Measurements from ENCODE around the gene STOML2. TPM values are rescaled to one million over a fixed set of nuclear protein-coding genes. Genes with fewer than 3 reads are reported as not detected.
"Not testable (repeated sequence)": the region's sequence is repeated elsewhere in the genome, so short reads cannot be mapped to it uniquely, and the experiment has no call there.

STOML2 gene
- 142 TPM for polyA plus RNA-seq (2012; ENCODE audit: insufficient read depth, insufficient read length, low read depth)

GRCh38 chr9:35102769-35103659 is at the start of gene STOML2:
TSS of gene STOML2 (minus strand) at chr9:35103131. CDS start at chr9:35103094, 37 bp downstream.
- TF ChIP-seq CTCF (IDR thresholded peaks at IDR 0.05; ENCODE audit: low read depth, low read length): no peak

GRCh38 chr9:35147941-35148563 is 45.1 kb upstream of the STOML2 start:
- H3K36me3 ChIP-seq; H3K27me3 ChIP-seq; DNase-seq; H3K4me3 ChIP-seq (ENCODE audit: low read depth, low read length); H3K9me3 ChIP-seq; H3K4me1 ChIP-seq: not testable (repeated sequence)

More at GRCh38 chr9:35102769-35103659, at the start of gene STOML2:
- H3K36me3 ChIP-seq: peaks cover 10% of the 10 kb centered on the region
- no peaks in the 10 kb centered on the region for H3K27me3 ChIP-seq
- peak; percentile 95 for DNase-seq
- peak within 1 kb of the TSS; percentile 99 for H3K4me3 ChIP-seq (ENCODE audit: low read depth, low read length)
- H3K9me3 ChIP-seq: no peaks in the 10 kb centered on the region
- H3K4me1 ChIP-seq: peaks cover 7% of the 10 kb centered on the region

GRCh38 chr9:35142037-35142436 is 39.1 kb upstream of the STOML2 start:
- no peak for TF ChIP-seq CTCF (IDR thresholded peaks at IDR 0.05; ENCODE audit: low read depth, low read length)
- Histone ChIP-seq H3K27me3 (no peaks in the 10 kb centered on the region), H3K36me3 (no peaks in the 10 kb centered on the region), H3K4me3 (ENCODE audit: low read depth, low read length) (no peak overlapping the region), H3K4me1 (no peaks in the 10 kb centered on the region), H3K9me3 (no peaks in the 10 kb centered on the region; the same call in 1 of the 2 replicates)
- no peak for DNase-seq

- no peaks in the 10 kb centered on the region for H3K27me3 ChIP-seq
- TF ChIP-seq CTCF (IDR thresholded peaks at IDR 0.05; ENCODE audit: low read depth, low read length): no peak
- H3K4me1 ChIP-seq: no peaks in the 10 kb centered on the region
- no peaks in the 10 kb centered on the region for H3K36me3 ChIP-seq
- no peak overlapping the region for H3K4me3 ChIP-seq (ENCODE audit: low read depth, low read length)
- H3K9me3 ChIP-seq: no peaks in the 10 kb centered on the region; the same call in 1 of the 2 replicates
- no peak for DNase-seq
Observed at GRCh38 chr9:35140093-35140492, 37.2 kb upstream of the STOML2 start.

- Histone ChIP-seq H3K4me1 (no peaks in the 10 kb centered on the region), H3K4me3 (ENCODE audit: low read depth, low read length) (no peak overlapping the region), H3K9me3 (no peaks in the 10 kb centered on the region), H3K27me3 (no peaks in the 10 kb centered on the region), H3K36me3 (no peaks in the 10 kb centered on the region)
- no peak for DNase-seq
- no peak for TF ChIP-seq CTCF (IDR thresholded peaks at IDR 0.05; ENCODE audit: low read depth, low read length)
Observed at GRCh38 chr9:35136866-35137265, 33.9 kb upstream of the STOML2 start.

- no peaks in the 10 kb centered on the region for H3K4me1 ChIP-seq
- H3K27me3 ChIP-seq: no peaks in the 10 kb centered on the region
- TF ChIP-seq CTCF (IDR thresholded peaks at IDR 0.05; ENCODE audit: low read depth, low read length): no peak
- H3K4me3 ChIP-seq (ENCODE audit: low read depth, low read length): no peak overlapping the region
- no peak for DNase-seq
- H3K36me3 ChIP-seq: no peaks in the 10 kb centered on the region
- H3K9me3 ChIP-seq: no peaks in the 10 kb centered on the region
Observed at GRCh38 chr9:35135988-35136387, 33.1 kb upstream of the STOML2 start.

Measured in BE2C (cell line).